OCI-LY7 (cell line): ENCODE data around the gene LAMA2. TPM values are rescaled to one million over a fixed set of nuclear protein-coding genes. Genes with fewer than 3 reads are reported as not detected.

Experiments
- BruUV-seq: library from RNA; stranded (reverse); fragments of 400-500 nt; replicated peaks from 2 replicates; lab custom pipeline; 2021; lab: Mats Ljungman, UMichigan
- CTCF ChIA-PET: fragments of 300-600 bp; sonication (Branson Sonifier 250); formaldehyde crosslinking; loops from one replicate; lab custom pipeline; 2022; ENCODE audit warnings: antibody characterized with exemption; ENCODE audit not compliant: unreplicated experiment; lab: Charles Lee
- POLR2A ChIA-PET: fragments of 300-600 bp; sonication (Branson Sonifier 250); formaldehyde crosslinking; loops from one replicate; lab custom pipeline; 2022; ENCODE audit warnings: antibody characterized with exemption; lab: Charles Lee
- DNase-seq: peaks from one replicate; pipeline ENCODE4 v3.0.0-alpha.2; 2015; ENCODE audit warnings: low spot score
- H2AFZ ChIP-seq: fragments of 200-600 bp; sonication (generic), shearing (Covaris generic); 2 replicates; pipeline ENCODE4 v1.6.1; 2014; ENCODE audit warnings: mild to moderate bottlenecking, antibody characterized with exemption, low read length, moderate library complexity
- H3K27ac ChIP-seq: fragments of 200-600 bp; sonication (generic); 2 replicates; pipeline ENCODE4 v1.5.1; 2014; ENCODE audit warnings: mixed run types, low read depth, mild to moderate bottlenecking, moderate library complexity, low read length, inconsistent platforms; ENCODE audit not compliant: poor library complexity, severe bottlenecking
- H3K36me3 ChIP-seq: fragments of 200-600 bp; sonication (generic); 2 replicates; pipeline ENCODE4 v1.6.1; 2014; ENCODE audit warnings: mild to moderate bottlenecking, antibody characterized with exemption, low read length, moderate library complexity, mixed read lengths; ENCODE audit not compliant: insufficient read depth
- H3K4me1 ChIP-seq: fragments of 200-600 bp; sonication (generic); 2 replicates; pipeline ENCODE4 v1.5.1; 2014; ENCODE audit warnings: mild to moderate bottlenecking, low read length; ENCODE audit not compliant: insufficient read depth, poor library complexity, severe bottlenecking
- H3K4me2 ChIP-seq: fragments of 200-600 bp; sonication (generic); 2 replicates; pipeline ENCODE4 v1.6.1; 2014; ENCODE audit warnings: mild to moderate bottlenecking, low read length
- H3K4me3 ChIP-seq: fragments of 200-600 bp; sonication (generic); 2 replicates; pipeline ENCODE4 v1.5.1; 2014; ENCODE audit warnings: mild to moderate bottlenecking, low read depth, low read length; ENCODE audit not compliant: poor library complexity, severe bottlenecking
- H3K79me2 ChIP-seq: fragments of 200-600 bp; sonication (generic); 2 replicates; pipeline ENCODE4 v1.6.1; 2016; ENCODE audit warnings: low read depth, mild to moderate bottlenecking, low read length, moderate library complexity, mixed read lengths; ENCODE audit not compliant: insufficient read depth
- H3K9me2 ChIP-seq: fragments of 200-600 bp; sonication (generic); 2 replicates; pipeline ENCODE4 v1.6.1; 2016; ENCODE audit warnings: mild to moderate bottlenecking, low read length, mixed read lengths; ENCODE audit not compliant: insufficient read depth
- H3K9me3 ChIP-seq: fragments of 200-600 bp; sonication (generic); 2 replicates; pipeline ENCODE4 v1.6.1; 2014; ENCODE audit warnings: mild to moderate bottlenecking, mixed run types, low read length, mixed read lengths
- H4K20me1 ChIP-seq: fragments of 200-600 bp; sonication (generic); 2 replicates; pipeline ENCODE4 v1.6.1; 2014; ENCODE audit warnings: mild to moderate bottlenecking, antibody characterized with exemption, low read length, moderate library complexity, mixed read lengths; ENCODE audit not compliant: insufficient read depth
- CTCF ChIP-seq: fragments of 200-600 bp; sonication (generic); conservative IDR thresholded peaks from 2 replicates; pipeline ENCODE4 v1.5.1; 2014; ENCODE audit warnings: mild to moderate bottlenecking, antibody characterized with exemption, low read length, moderate library complexity, mixed read lengths
- EZH2phosphoT487 ChIP-seq: fragments of 200-600 bp; sonication (generic); IDR thresholded peaks from 2 replicates; pipeline ENCODE4 v1.6.1; 2018; ENCODE audit warnings: low read depth, borderline replicate concordance, mild to moderate bottlenecking, mixed run types, antibody characterized with exemption, low read length, moderate library complexity, mixed read lengths
- intact Hi-C: fragments of 100-400 bp; cut with micrococcal nuclease; formaldehyde crosslinking; loops from one replicate; pipeline ENCODE4 v1.10.0; 2022; ENCODE audit not compliant: unreplicated experiment
- total RNA-seq, 2 experiments: library from RNA; depleted of rRNA in 1 of 2; stranded (reverse); fragments of >200 nt in 1 of 2; shearing (Covaris generic) in 1 of 2; gene quantifications; 2 replicates each; pipeline ENCODE4 v1.2.3, GENCODE V29; 2014 to 2022

LAMA2 gene
- total RNA-seq, 2 experiments from 2014 or later, result not detected

- Histone ChIP-seq H3K27ac (no peak overlapping the region), H3K4me2 (no peak overlapping the region), H2AFZ (no peak overlapping the region), H3K9me3 (no peaks in the 10 kb centered on the region), H4K20me1 (no peaks in the 10 kb centered on the region), H3K36me3 (no peaks in the 10 kb centered on the region), H3K79me2 (no peaks in the 10 kb centered on the region), H3K9me2 (no peaks in the 10 kb centered on the region), H3K4me3 (no peak overlapping the region), H3K4me1 (no peaks in the 10 kb centered on the region)
- CTCF ChIA-PET, result no interaction called here
- TF ChIP-seq CTCF (no peak), EZH2phosphoT487 (no peak)
- BruUV-seq, result no TSS peak
- POLR2A ChIA-PET, result interaction anchor here (0.9 kb wide), 1 partner anchor 18 kb away, joined by 4 read pairs; no protein-coding TSS in a partner anchor
- DNase-seq, result no peak
- intact Hi-C loops, result no loop called here
These were observed 329.1 kb downstream of the LAMA2 start for GRCh38 chr6:129212081-129212480.

- no peak overlapping the region for H3K27ac ChIP-seq
- TF ChIP-seq CTCF (no peak), EZH2phosphoT487 (no peak)
- intact Hi-C loops, result no loop called here
- H3K9me2 ChIP-seq, result no peaks in the 10 kb centered on the region
- H3K9me3 ChIP-seq, result no peaks in the 10 kb centered on the region
- ChIA-PET POLR2A (interaction anchor here (1.4 kb wide), 2 partner anchors 9 to 12 kb away, joined by 4 to 5 read pairs; no protein-coding TSS in a partner anchor), CTCF (no interaction called here)
- no peak overlapping the region for H3K4me3 ChIP-seq
- H2AFZ ChIP-seq, result no peak overlapping the region
- no peaks in the 10 kb centered on the region for H4K20me1 ChIP-seq
- BruUV-seq, result no TSS peak
- no peak overlapping the region for H3K4me2 ChIP-seq
- H3K79me2 ChIP-seq, result no peaks in the 10 kb centered on the region
- no peaks in the 10 kb centered on the region for H3K4me1 ChIP-seq
- no peaks in the 10 kb centered on the region for H3K36me3 ChIP-seq
- no peak for DNase-seq
These were observed 332.3 kb downstream of the LAMA2 start for GRCh38 chr6:129215246-129215645.

GRCh38 chr6:129215916-129216520, 333.1 kb downstream of the LAMA2 start:
- Histone ChIP-seq H3K4me3 (no peak overlapping the region), H3K79me2 (no peaks in the 10 kb centered on the region), H3K36me3 (no peaks in the 10 kb centered on the region), H3K27ac (no peak overlapping the region), H3K4me1 (no peaks in the 10 kb centered on the region), H3K4me2 (no peak overlapping the region), H4K20me1 (no peaks in the 10 kb centered on the region), H3K9me3 (no peaks in the 10 kb centered on the region), H3K9me2 (no peaks in the 10 kb centered on the region), H2AFZ (no peak overlapping the region)
- no TSS peak for BruUV-seq
- intact Hi-C loops, result no loop called here
- no peak for DNase-seq
- ChIA-PET POLR2A (interaction anchor here (0.8 to 1.4 kb wide), 3 partner anchors 10 to 29 kb away, joined by 3 to 5 read pairs (median 4); no protein-coding TSS in a partner anchor), CTCF (no interaction called here)
- no peak for TF ChIP-seq CTCF
- TF ChIP-seq EZH2phosphoT487, result no peak
